Measurements from ENCODE around the gene AKAP3.

The AKAP3 gene

GRCh38 chr12:4645023-4645422 lies 3.8 kb downstream of the AKAP3 start:
- Histone ChIP-seq H2AFZ (ENCODE audit: low read length, unreplicated experiment) (no peak overlapping the region), H3K4me3 (ENCODE audit: low read depth, low read length) (no peak overlapping the region), H3K27me3 (ENCODE audit: insufficient read depth, low read length) (no peaks in the 10 kb centered on the region), H3K27ac (ENCODE audit: low read depth, low read length) (no peak overlapping the region), H3K36me3 (ENCODE audit: insufficient read depth, low read length) (no peaks in the 10 kb centered on the region), H3K79me2 (ENCODE audit: control insufficient read depth, insufficient read depth, low read length, unreplicated experiment) (peaks cover 21% of the 10 kb centered on the region), H3K4me1 (ENCODE audit: control insufficient read depth, insufficient read depth, low read length, unreplicated experiment) (peaks cover 7% of the 10 kb centered on the region)

GRCh38 chr12:4643747-4644146 lies 5.1 kb downstream of the AKAP3 start:
- Histone ChIP-seq H2AFZ (ENCODE audit: low read length, unreplicated experiment) (no peak overlapping the region), H3K27ac (ENCODE audit: low read depth, low read length) (no peak overlapping the region), H3K4me1 (ENCODE audit: control insufficient read depth, insufficient read depth, low read length, unreplicated experiment) (peaks cover 5% of the 10 kb centered on the region), H3K27me3 (ENCODE audit: insufficient read depth, low read length) (no peaks in the 10 kb centered on the region), H3K4me3 (ENCODE audit: low read depth, low read length) (no peak overlapping the region), H3K79me2 (ENCODE audit: control insufficient read depth, insufficient read depth, low read length, unreplicated experiment) (peaks cover 11% of the 10 kb centered on the region), H3K36me3 (ENCODE audit: insufficient read depth, low read length) (no peaks in the 10 kb centered on the region)

GRCh38 chr12:4630262-4630661 lies 18.6 kb downstream of the AKAP3 start:
- Histone ChIP-seq H3K27ac (ENCODE audit: low read depth, low read length) (no peak overlapping the region), H3K79me2 (ENCODE audit: control insufficient read depth, insufficient read depth, low read length, unreplicated experiment) (no peaks in the 10 kb centered on the region), H3K4me3 (ENCODE audit: low read depth, low read length) (no peak overlapping the region), H3K27me3 (ENCODE audit: insufficient read depth, low read length) (peaks cover 28% of the 10 kb centered on the region), H3K36me3 (ENCODE audit: insufficient read depth, low read length) (no peaks in the 10 kb centered on the region), H3K4me1 (ENCODE audit: control insufficient read depth, insufficient read depth, low read length, unreplicated experiment) (no peaks in the 10 kb centered on the region), H2AFZ (ENCODE audit: low read length, unreplicated experiment) (no peak overlapping the region)

GRCh38 chr12:4628406-4628805 lies 20.4 kb downstream of the AKAP3 start:
- no peak overlapping the region for H2AFZ ChIP-seq (ENCODE audit: low read length, unreplicated experiment)
- H3K27me3 ChIP-seq (ENCODE audit: insufficient read depth, low read length) = peaks cover 34% of the 10 kb centered on the region
- H3K36me3 ChIP-seq (ENCODE audit: insufficient read depth, low read length) = no peaks in the 10 kb centered on the region
- H3K4me1 ChIP-seq (ENCODE audit: control insufficient read depth, insufficient read depth, low read length, unreplicated experiment) = no peaks in the 10 kb centered on the region
- H3K79me2 ChIP-seq (ENCODE audit: control insufficient read depth, insufficient read depth, low read length, unreplicated experiment) = no peaks in the 10 kb centered on the region
- no peak overlapping the region for H3K4me3 ChIP-seq (ENCODE audit: low read depth, low read length)
- no peak overlapping the region for H3K27ac ChIP-seq (ENCODE audit: low read depth, low read length)

- Histone ChIP-seq H2AFZ (ENCODE audit: low read length, unreplicated experiment) (no peak overlapping the region), H3K27ac (ENCODE audit: low read depth, low read length) (no peak overlapping the region)
Observed at GRCh38 chr12:4626543-4626942, 22.3 kb downstream of the AKAP3 start.

GRCh38 chr12:4621511-4621910 lies 27.3 kb downstream of the AKAP3 start:
- H3K27me3 ChIP-seq (ENCODE audit: insufficient read depth, low read length) = peaks cover 19% of the 10 kb centered on the region
- H3K27ac ChIP-seq (ENCODE audit: low read depth, low read length) = no peak overlapping the region
- H3K36me3 ChIP-seq (ENCODE audit: insufficient read depth, low read length) = no peaks in the 10 kb centered on the region
- no peak overlapping the region for H3K4me3 ChIP-seq (ENCODE audit: low read depth, low read length)
- no peaks in the 10 kb centered on the region for H3K79me2 ChIP-seq (ENCODE audit: control insufficient read depth, insufficient read depth, low read length, unreplicated experiment)
- no peaks in the 10 kb centered on the region for H3K4me1 ChIP-seq (ENCODE audit: control insufficient read depth, insufficient read depth, low read length, unreplicated experiment)
- no peak overlapping the region for H2AFZ ChIP-seq (ENCODE audit: low read length, unreplicated experiment)

More at GRCh38 chr12:4626543-4626942, 22.3 kb downstream of the AKAP3 start:
- Histone ChIP-seq H3K79me2 (ENCODE audit: control insufficient read depth, insufficient read depth, low read length, unreplicated experiment) (no peaks in the 10 kb centered on the region), H3K27me3 (ENCODE audit: insufficient read depth, low read length) (peaks cover 34% of the 10 kb centered on the region), H3K4me3 (ENCODE audit: low read depth, low read length) (no peak overlapping the region), H3K4me1 (ENCODE audit: control insufficient read depth, insufficient read depth, low read length, unreplicated experiment) (no peaks in the 10 kb centered on the region), H3K36me3 (ENCODE audit: insufficient read depth, low read length) (no peaks in the 10 kb centered on the region)

GRCh38 chr12:4615667-4616066 lies 33.2 kb downstream of the AKAP3 start:
- no peak overlapping the region for H3K27ac ChIP-seq (ENCODE audit: low read depth, low read length)
- H3K27me3 ChIP-seq (ENCODE audit: insufficient read depth, low read length) = no peaks in the 10 kb centered on the region
- no peaks in the 10 kb centered on the region for H3K4me1 ChIP-seq (ENCODE audit: control insufficient read depth, insufficient read depth, low read length, unreplicated experiment)
- H3K79me2 ChIP-seq (ENCODE audit: control insufficient read depth, insufficient read depth, low read length, unreplicated experiment) = no peaks in the 10 kb centered on the region
- no peak overlapping the region for H2AFZ ChIP-seq (ENCODE audit: low read length, unreplicated experiment)
- 0 out of 2 replicates have a peak, but pooled peaks cover 9% of the 10 kb centered on the region for H3K36me3 ChIP-seq (ENCODE audit: insufficient read depth, low read length)
- H3K4me3 ChIP-seq (ENCODE audit: low read depth, low read length) = no peak overlapping the region

- Histone ChIP-seq H3K4me3 (ENCODE audit: low read depth, low read length) (no peak overlapping the region), H3K36me3 (ENCODE audit: insufficient read depth, low read length) (0 out of 2 replicates have a peak, but pooled peaks cover 12% of the 10 kb centered on the region), H3K27ac (ENCODE audit: low read depth, low read length) (no peak overlapping the region), H3K27me3 (ENCODE audit: insufficient read depth, low read length) (no peaks in the 10 kb centered on the region), H3K4me1 (ENCODE audit: control insufficient read depth, insufficient read depth, low read length, unreplicated experiment) (peaks cover 7% of the 10 kb centered on the region), H3K79me2 (ENCODE audit: control insufficient read depth, insufficient read depth, low read length, unreplicated experiment) (peaks cover 20% of the 10 kb centered on the region), H2AFZ (ENCODE audit: low read length, unreplicated experiment) (no peak overlapping the region)
Observed at GRCh38 chr12:4610481-4610880, 38.4 kb downstream of the AKAP3 start.

- H3K79me2 ChIP-seq (ENCODE audit: control insufficient read depth, insufficient read depth, low read length, unreplicated experiment) = peaks cover 28% of the 10 kb centered on the region
- no peak overlapping the region for H2AFZ ChIP-seq (ENCODE audit: low read length, unreplicated experiment)
- no peak overlapping the region for H3K27ac ChIP-seq (ENCODE audit: low read depth, low read length)
- H3K27me3 ChIP-seq (ENCODE audit: insufficient read depth, low read length) = peaks cover 4% of the 10 kb centered on the region; the same call in 1 of the 2 replicates
- peaks cover 7% of the 10 kb centered on the region for H3K4me1 ChIP-seq (ENCODE audit: control insufficient read depth, insufficient read depth, low read length, unreplicated experiment)
- no peak overlapping the region for H3K4me3 ChIP-seq (ENCODE audit: low read depth, low read length)
- H3K36me3 ChIP-seq (ENCODE audit: insufficient read depth, low read length) = 0 out of 2 replicates have a peak, but pooled peaks cover 12% of the 10 kb centered on the region
Observed at GRCh38 chr12:4609071-4609470, 39.8 kb downstream of the AKAP3 start.

- Histone ChIP-seq H3K79me2 (ENCODE audit: control insufficient read depth, insufficient read depth, low read length, unreplicated experiment) (peaks cover 28% of the 10 kb centered on the region), H3K36me3 (ENCODE audit: insufficient read depth, low read length) (0 out of 2 replicates have a peak, but pooled peaks cover 4% of the 10 kb centered on the region), H3K27me3 (ENCODE audit: insufficient read depth, low read length) (peaks cover 24% of the 10 kb centered on the region), H3K4me3 (ENCODE audit: low read depth, low read length) (no peak overlapping the region), H3K27ac (ENCODE audit: low read depth, low read length) (no peak overlapping the region), H3K4me1 (ENCODE audit: control insufficient read depth, insufficient read depth, low read length, unreplicated experiment) (peaks cover 7% of the 10 kb centered on the region), H2AFZ (ENCODE audit: low read length, unreplicated experiment) (no peak overlapping the region)
Observed at GRCh38 chr12:4607056-4607455, 41.8 kb downstream of the AKAP3 start.

GRCh38 chr12:4604684-4605193 lies 44.1 kb downstream of the AKAP3 start:
- peak overlapping the region; percentile 98 for H3K4me3 ChIP-seq (ENCODE audit: low read depth, low read length)
- peaks cover 7% of the 10 kb centered on the region for H3K4me1 ChIP-seq (ENCODE audit: control insufficient read depth, insufficient read depth, low read length, unreplicated experiment)
- H3K79me2 ChIP-seq (ENCODE audit: control insufficient read depth, insufficient read depth, low read length, unreplicated experiment) = peaks cover 28% of the 10 kb centered on the region
- peak overlapping the region; percentile 93 for H2AFZ ChIP-seq (ENCODE audit: low read length, unreplicated experiment)
- 0 out of 2 replicates have a peak overlapping the region, but pooled peaks have one; percentile 14 for H3K27ac ChIP-seq (ENCODE audit: low read depth, low read length)
- H3K36me3 ChIP-seq (ENCODE audit: insufficient read depth, low read length) = 0 out of 2 replicates have a peak, but pooled peaks cover 4% of the 10 kb centered on the region
- peaks cover 45% of the 10 kb centered on the region for H3K27me3 ChIP-seq (ENCODE audit: insufficient read depth, low read length)
